Measurements from ENCODE around the gene CELA1. TPM values are rescaled to one million over a fixed set of nuclear protein-coding genes. Genes with fewer than 3 reads are reported as not detected.

Gene CELA1
- total RNA-seq, 1 experiment from 2014 or later: not detected

DNA sequence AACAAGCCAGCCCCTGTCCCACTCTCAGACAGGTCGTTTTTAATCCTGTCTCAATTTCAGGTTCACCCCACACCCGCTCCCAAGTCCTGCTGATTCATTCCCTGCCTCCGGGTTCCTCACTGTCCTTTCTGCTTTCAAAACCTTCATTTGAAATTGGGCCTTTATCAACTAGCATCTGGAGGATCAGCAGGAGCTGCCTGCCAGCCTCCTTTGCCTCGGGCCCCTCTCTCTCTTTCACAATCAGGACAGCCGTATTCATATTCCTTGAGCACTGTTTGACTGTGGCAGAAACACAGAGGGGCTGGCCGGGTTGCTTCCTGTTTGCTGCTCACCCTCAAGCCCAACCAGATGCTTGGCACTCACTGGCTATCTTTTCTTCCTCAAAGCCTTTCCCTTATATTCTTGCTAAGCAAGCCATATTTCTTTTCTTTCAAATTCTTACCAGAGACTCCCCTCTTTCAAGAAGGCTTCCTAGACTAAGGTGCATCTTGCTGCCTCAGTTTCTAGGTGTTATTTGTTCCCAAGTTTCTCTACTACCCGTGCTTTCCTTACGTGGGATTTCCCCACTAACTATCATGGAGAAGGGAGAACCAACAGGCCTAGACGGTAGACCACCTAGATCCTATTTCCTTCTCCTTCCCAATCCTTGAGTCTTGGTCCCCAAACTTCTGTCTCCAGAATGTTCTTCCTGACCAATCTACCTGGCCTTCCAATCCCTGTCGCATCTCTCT, 41.8 kb upstream of the CELA1 start:
- intact Hi-C loops (cut with micrococcal nuclease): no loop called here
- no peaks in the 10 kb centered on the region for H3K36me3 ChIP-seq (ENCODE audit: control insufficient read depth in 1 of 2, insufficient read depth in 2 of 2, low read length in 2 of 2)
- no peak overlapping the region for H3K27ac ChIP-seq (ENCODE audit: low read depth, low read length)
- H3K27me3 ChIP-seq (ENCODE audit: insufficient read depth, low read length): no peaks in the 10 kb centered on the region
- H3K9ac ChIP-seq (ENCODE audit: low read length): no peak overlapping the region
- POLR2A ChIA-PET: no interaction called here
- H3K9me3 ChIP-seq (ENCODE audit: control insufficient read depth in 1 of 2, insufficient read depth in 1 of 2, low read depth in 1 of 2, low read length in 2 of 2): no peaks in the 10 kb centered on the region
- no peak overlapping the region for H2AFZ ChIP-seq (ENCODE audit: low read depth, low read length, poor library complexity, severe bottlenecking)
- H3K4me3 ChIP-seq (replicated peaks in 1 of 2; ENCODE audit: low read depth in 1 of 2, low read length in 2 of 2): no peak overlapping the region
- BruUV-seq (replicated peaks): no TSS peak
- H3K4me2 ChIP-seq (ENCODE audit: low read length): no peak overlapping the region
- no peaks in the 10 kb centered on the region for H4K20me1 ChIP-seq (ENCODE audit: insufficient read depth)
- H3K9me2 ChIP-seq (ENCODE audit: insufficient read depth): no peaks in the 10 kb centered on the region
- TF ChIP-seq REST (IDR thresholded peaks at IDR 0.05; ENCODE audit: low read depth): no peak
- TF ChIP-seq TCF7L2 (IDR thresholded peaks at IDR 0.05; ENCODE audit: borderline replicate concordance, extremely low read depth, insufficient read depth, insufficient read length): no peak
- TF ChIP-seq, protein P1, sequence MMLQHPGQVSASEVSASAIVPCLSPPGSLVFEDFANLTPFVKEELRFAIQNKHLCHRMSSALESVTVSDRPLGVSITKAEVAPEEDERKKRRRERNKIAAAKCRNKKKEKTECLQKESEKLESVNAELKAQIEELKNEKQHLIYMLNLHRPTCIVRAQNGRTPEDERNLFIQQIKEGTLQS (IDR thresholded peaks at IDR 0.05): no peak
- no peak for TF ChIP-seq ELF1 (IDR thresholded peaks at IDR 0.05; ENCODE audit: borderline replicate concordance, low read depth)
- no peak for TF ChIP-seq EGR1 (IDR thresholded peaks at IDR 0.05; ENCODE audit: low read depth)
- no peak for TF ChIP-seq EZH2phosphoT487 (IDR thresholded peaks at IDR 0.05; ENCODE audit: borderline replicate concordance)
- no peak for TF ChIP-seq SRF (IDR thresholded peaks at IDR 0.05; ENCODE audit: low read depth)
- no peak for TF ChIP-seq POLR2A (IDR thresholded peaks at IDR 0.05; ENCODE audit: borderline replicate concordance, extremely low read depth, insufficient read depth, insufficient read length)
- no peak for TF ChIP-seq EZH2 (IDR thresholded peaks at IDR 0.05)
- TF ChIP-seq ZNF274 (IDR thresholded peaks at IDR 0.05; ENCODE audit: low read depth, low read length): no peak
- no peak for TF ChIP-seq SIN3A (IDR thresholded peaks at IDR 0.05; ENCODE audit: low read depth)
- TF ChIP-seq POLR2AphosphoS5 (IDR thresholded peaks at IDR 0.05; ENCODE audit: low read depth, low read length): no peak
- TF ChIP-seq ZBTB33 (IDR thresholded peaks at IDR 0.05; ENCODE audit: extremely low read depth, insufficient replicate concordance, low read length): no peak
- TF ChIP-seq CEBPB (IDR thresholded peaks at IDR 0.05; ENCODE audit: low read depth): no peak
- no peak for TF ChIP-seq CBX3 (IDR thresholded peaks at IDR 0.05; ENCODE audit: low read depth)
- peaks cover 5 to 18% of the 10 kb centered on the region in 2 experiments; a peak in 2 of 4 replicates for H3K4me1 ChIP-seq (ENCODE audit: control insufficient read depth in 1 of 2, insufficient read depth in 2 of 2, low read length in 2 of 2)
- CTCF ChIA-PET: no interaction called here
- no peaks in the 10 kb centered on the region for H3K79me2 ChIP-seq (ENCODE audit: insufficient read depth, low read length)
- ATAC-seq (no peak), DNase-seq (ENCODE audit: low read depth, low spot score) (no peak)
- RAD21 ChIA-PET (ENCODE audit: low non-redundant PET in 1 of 2, low total read pairs in 2 of 2, uncharacterized antibody in 2 of 2, unreplicated experiment in 2 of 2): no interaction called here
